H1 (cell line): ENCODE measurements around the gene FBXO11. TPM values are rescaled to one million over a fixed set of nuclear protein-coding genes. Genes with fewer than 3 reads are reported as not detected.

Source experiments
- CTCF ChIA-PET: fragments of 300-600 bp; sonication (Branson Sonifier 250); formaldehyde crosslinking; loops from one replicate; lab custom pipeline; 2021; ENCODE audit not compliant: partially characterized antibody; lab: Charles Lee
- POLR2A ChIA-PET: fragments of 300-600 bp; sonication (Branson Sonifier 250); formaldehyde crosslinking; loops from one replicate; lab custom pipeline; 2021; ENCODE audit warnings: inconsistent platforms; ENCODE audit not compliant: partially characterized antibody; lab: Charles Lee
- DNase-seq, 2 experiments: peaks; one replicate each; pipeline versions ENCODE4 v3.0.0 to v3.0.0-alpha.2; 2010 to 2022; ENCODE audit warnings: low spot score in 2 of 2, low read depth in 1 of 2, mixed read lengths in 1 of 2
- FAIRE-seq: peaks from 2 replicates; lab custom pipeline; 2011; peaks lifted over from hg19 to GRCh38; lab: Jason Lieb, UNC
- H2AFZ ChIP-seq: 2 replicates; pipeline ENCODE4 v1.8.1; 2012; ENCODE audit warnings: low read length, inconsistent platforms
- H2AK5ac ChIP-seq: 2 replicates; pipeline ENCODE4 v1.6.1; 2013; ENCODE audit warnings: low read depth, low read length
- H2BK120ac ChIP-seq: replicated peaks from 2 replicates; pipeline ENCODE3; 2013; ENCODE audit warnings: low read depth, low read length, inconsistent platforms
- H2BK12ac ChIP-seq: 2 replicates; pipeline ENCODE4 v1.6.1; 2013; ENCODE audit warnings: low read depth, low read length
- H2BK15ac ChIP-seq: 2 replicates; pipeline ENCODE4 v1.6.1; 2013; ENCODE audit warnings: low read length
- H2BK20ac ChIP-seq: 2 replicates; pipeline ENCODE4 v1.6.1; 2013; ENCODE audit warnings: low read length
- H2BK5ac ChIP-seq: 2 replicates; pipeline ENCODE4 v1.6.1; 2013; ENCODE audit warnings: low read depth, low read length
- H3K14ac ChIP-seq: 2 replicates; pipeline ENCODE4 v1.6.1; 2013; ENCODE audit warnings: inconsistent platforms; ENCODE audit not compliant: insufficient read length
- H3K18ac ChIP-seq: 2 replicates; pipeline ENCODE4 v1.6.1; 2013; ENCODE audit warnings: low read length; ENCODE audit errors: extremely low read depth
- H3K23ac ChIP-seq: 2 replicates; pipeline ENCODE4 v1.6.1; 2013; ENCODE audit warnings: inconsistent platforms; ENCODE audit not compliant: insufficient read length
- H3K23me2 ChIP-seq: 2 replicates; pipeline ENCODE4 v1.6.1; 2013; ENCODE audit warnings: low read depth, low read length
- H3K27ac ChIP-seq: 2 replicates; pipeline ENCODE4 v1.6.1; 2011; ENCODE audit warnings: low read depth, low read length, inconsistent platforms
- H3K27me3 ChIP-seq, 4 experiments: replicated peaks in 1 of 4; 1 replicate in 1 of 4; 2 replicates in 3 of 4; pipeline versions ENCODE4 v1.6.1 to v1.8.1; 2011 to 2013; ENCODE audit warnings: low read length in 3 of 4, mild to moderate bottlenecking in 3 of 4, inconsistent platforms in 2 of 4, mixed read lengths in 2 of 4, moderate library complexity in 1 of 4; ENCODE audit not compliant: control insufficient read depth in 3 of 4, insufficient read depth in 3 of 4; ENCODE audit errors: extremely low read depth in 1 of 4
- H3K36me3 ChIP-seq, 4 experiments: 2 replicates each; pipeline versions ENCODE4 v1.6.1 to v1.8.1; 2011 to 2013; ENCODE audit warnings: mild to moderate bottlenecking in 4 of 4, low read length in 3 of 4, moderate library complexity in 2 of 4, control low read depth in 1 of 4, inconsistent platforms in 1 of 4; ENCODE audit not compliant: insufficient read depth in 4 of 4, control insufficient read depth in 2 of 4
- H3K4ac ChIP-seq: replicated peaks from 2 replicates; pipeline ENCODE3; 2013; ENCODE audit warnings: low read length, low read depth, mixed read lengths, inconsistent platforms; ENCODE audit not compliant: insufficient read length
- H3K4me1 ChIP-seq, 4 experiments: replicated peaks in 1 of 4; 1 replicate in 1 of 4; 2 replicates in 3 of 4; pipeline versions ENCODE4 v1.6.1 to v1.8.1; 2011 to 2013; ENCODE audit warnings: low read length in 3 of 4, inconsistent platforms in 2 of 4, mixed read lengths in 1 of 4; ENCODE audit not compliant: insufficient read depth in 4 of 4, control insufficient read depth in 3 of 4
- H3K4me2 ChIP-seq, 2 experiments: 2 replicates each; pipeline versions ENCODE4 v1.6.1 to v1.8.1; 2011 to 2013; ENCODE audit warnings: low read depth in 2 of 2, low read length in 2 of 2, control low read depth in 1 of 2, inconsistent platforms in 1 of 2, mild to moderate bottlenecking in 1 of 2; ENCODE audit not compliant: insufficient read depth in 1 of 2
- H3K4me3 ChIP-seq, 4 experiments: fragments of 200-600, 300-600 bp in 1 of 4; sonication (generic), shearing (Covaris generic), sonication (Bioruptor Twin) in 1 of 4; 2 replicates each; pipeline versions ENCODE4 v1.5.1 to v1.8.1; 2011 to 2016; ENCODE audit warnings: low read length in 4 of 4, low read depth in 3 of 4, control low read depth in 2 of 4, inconsistent platforms in 2 of 4, mild to moderate bottlenecking in 2 of 4, mixed read lengths in 1 of 4, moderate library complexity in 1 of 4; ENCODE audit not compliant: insufficient read depth in 2 of 4; ENCODE audit errors: extremely low read depth in 1 of 4
- H3K56ac ChIP-seq: replicated peaks from 2 replicates; pipeline ENCODE3; 2013; ENCODE audit warnings: low read depth, mild to moderate bottlenecking, mixed read lengths, low read length, inconsistent platforms; ENCODE audit not compliant: insufficient read length
- H3K79me1 ChIP-seq: 2 replicates; pipeline ENCODE4 v1.6.1; 2013; ENCODE audit warnings: low read depth, low read length, control low read depth
- H3K79me2 ChIP-seq, 2 experiments: 2 replicates each; pipeline versions ENCODE4 v1.6.1 to v1.8.1; 2012 to 2013; ENCODE audit warnings: low read length in 2 of 2, mild to moderate bottlenecking in 2 of 2, inconsistent platforms in 1 of 2; ENCODE audit not compliant: insufficient read depth in 2 of 2, control insufficient read depth in 1 of 2
- H3K9ac ChIP-seq, 4 experiments: replicated peaks in 1 of 4; 1 replicate in 1 of 4; 2 replicates in 3 of 4; pipeline versions ENCODE4 v1.6.1 to v1.8.1; 2011 to 2013; ENCODE audit warnings: low read depth in 3 of 4, low read length in 3 of 4, control low read depth in 2 of 4, mild to moderate bottlenecking in 2 of 4, moderate library complexity in 2 of 4, inconsistent platforms in 1 of 4; ENCODE audit errors: extremely low read depth in 1 of 4
- H3K9me3 ChIP-seq, 2 experiments: 2 replicates each; pipeline versions ENCODE4 v1.6.1 to v1.8.1; 2012 to 2013; ENCODE audit warnings: mild to moderate bottlenecking in 2 of 2, moderate library complexity in 2 of 2, control low read depth in 1 of 2, inconsistent platforms in 1 of 2, low read depth in 1 of 2, low read length in 1 of 2, mixed read lengths in 1 of 2; ENCODE audit not compliant: insufficient read depth in 2 of 2
- H4K20me1 ChIP-seq, 2 experiments: replicated peaks in 1 of 2; 2 replicates each; pipeline versions ENCODE3 to v1.8.1; 2011 to 2013; ENCODE audit warnings: inconsistent platforms in 2 of 2, low read length in 2 of 2, mild to moderate bottlenecking in 1 of 2; ENCODE audit not compliant: insufficient read depth in 2 of 2, control insufficient read depth in 1 of 2
- H4K5ac ChIP-seq: 2 replicates; pipeline ENCODE4 v1.6.1; 2013; ENCODE audit warnings: low read length, low read depth, mixed read lengths, inconsistent platforms; ENCODE audit not compliant: insufficient read length
- H4K8ac ChIP-seq: 2 replicates; pipeline ENCODE4 v1.8.0; 2013; ENCODE audit warnings: mild to moderate bottlenecking, moderate library complexity, low read length, inconsistent platforms; ENCODE audit not compliant: insufficient read depth; ENCODE audit errors: extremely low read depth
- H4K91ac ChIP-seq: replicated peaks from 2 replicates; pipeline ENCODE3; 2013; ENCODE audit warnings: low read length, mixed read lengths, inconsistent platforms; ENCODE audit not compliant: insufficient read length
- ASH2L ChIP-seq: fragments of 200-600, 300-600 bp; sonication (generic); IDR thresholded peaks from one replicate; pipeline ENCODE4 v1.7.1; 2017; ENCODE audit warnings: low read length
- CBX8 ChIP-seq: fragments of 300-800, 300-1000 bp; sonication (generic); IDR thresholded peaks from 2 replicates; pipeline ENCODE4 v1.7.1; 2016; ENCODE audit warnings: low read depth, low read length, borderline replicate concordance
- TBP ChIP-seq: IDR thresholded peaks from 2 replicates; pipeline ENCODE4 v1.6.1; 2011; ENCODE audit warnings: low read depth, low read length, improper control_type of control experiment
- WGBS, 2 experiments: shearing (Covaris generic) in 1 of 2; methylation state at CpG; one replicate each; pipeline versions ENCODE4 v1.1.6 to v1.1.7; 2013 to 2015; ENCODE audit warnings: low lambda C conversion rate in 2 of 2, mixed read lengths in 2 of 2, inconsistent platforms in 1 of 2, low coverage in 1 of 2, missing lambda C conversion rate in 1 of 2; ENCODE audit not compliant: insufficient replicate concordance in 2 of 2, insufficient coverage in 1 of 2, insufficient read length in 1 of 2; ENCODE audit errors: extremely low coverage in 1 of 2, missing lambda C conversion rate in 1 of 2; 5-methylcytosine and 5-hydroxymethylcytosine counted together
- polyA plus RNA-seq, 7 experiments: library from polyadenylated mRNA; depleted of rRNA in 3 of 7; stranded (reverse) in 5 of 7; unstranded in 2 of 7; fragments of >200 nt in 5 of 7; fragments of 200-250 nt in 2 of 7; gene quantifications; 1 replicate in 5 of 7; 2 replicates in 1 of 7; 4 replicates in 1 of 7; pipeline versions ENCODE4 v1.2.1 to v1.2.3, GENCODE V29; 2011 to 2013; ENCODE audit warnings: missing spikeins in 2 of 7, mixed read lengths in 2 of 7
- total RNA-seq: library from RNA; stranded (reverse); fragmentation: NEBNext Ultra II Directional; extraction: Animal tissue kit (Norgen Biotek cat#: 25700); gene quantifications from 2 replicates; pipeline ENCODE4 v1.2.1, GENCODE V29; 2021
- TF ChIP-seq, protein P1 (sequence below): IDR thresholded peaks from 2 replicates; pipeline ENCODE4 v1.6.1; 2011; ENCODE audit warnings: low read depth, mild to moderate bottlenecking, low read length; ENCODE audit not compliant: insufficient read depth

Gene FBXO11
- total and polyA plus RNA-seq, 2 of the 8 experiments (the other 6 are each of a cell fraction or from before 2014, with no cell fraction given), result 21.7 to 57.3 TPM

- Histone ChIP-seq H4K5ac (no peak overlapping the region), H3K4me2 (no peak overlapping the region), H3K4ac (no peak overlapping the region), H3K27ac (no peak overlapping the region), H3K56ac (no peak overlapping the region), H3K79me2 (peaks cover 3 to 100% of the 10 kb centered on the region in 2 experiments; a peak in 3 of 4 replicates), H3K9ac (no peak overlapping the region), H2BK5ac (no peak overlapping the region)
- POLR2A ChIA-PET, result interaction anchor here (0.6 to 0.9 kb wide), 2 partner anchors 10 to 541 kb away, joined by 4 to 5 read pairs; no protein-coding TSS in a partner anchor
- no peak for DNase-seq
- FAIRE-seq, result no peak
- TF ChIP-seq TBP (no peak), ASH2L (no peak), CBX8 (no peak)
- TF ChIP-seq, protein P1, sequence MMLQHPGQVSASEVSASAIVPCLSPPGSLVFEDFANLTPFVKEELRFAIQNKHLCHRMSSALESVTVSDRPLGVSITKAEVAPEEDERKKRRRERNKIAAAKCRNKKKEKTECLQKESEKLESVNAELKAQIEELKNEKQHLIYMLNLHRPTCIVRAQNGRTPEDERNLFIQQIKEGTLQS, result no peak
- TF ChIP-seq, all 59 proteins: peak for 0
- Histone ChIP-seq H3K79me1 (no peaks in the 10 kb centered on the region; the same call in 1 of the 2 replicates), H3K23me2 (no peaks in the 10 kb centered on the region), H3K4me1 (peaks cover 0 to 7% (median under 1%) of the 10 kb centered on the region in 4 experiments; a peak in 2 of 7 replicates), H2BK12ac (no peak overlapping the region), H3K14ac (no peak overlapping the region), H2AFZ (no peak overlapping the region), H4K91ac (no peak overlapping the region), H3K9me3 (no peaks in the 10 kb centered on the region), H3K23ac (no peak overlapping the region), H2BK120ac (no peak overlapping the region), H3K27me3 (no peaks in the 10 kb centered on the region), H2AK5ac (no peak overlapping the region), H4K20me1 (peaks cover 6 to 11% of the 10 kb centered on the region in 2 experiments), H2BK20ac (no peak overlapping the region), H4K8ac (no peak overlapping the region), H2BK15ac (no peak overlapping the region), H3K18ac (no peak overlapping the region), H3K4me3 (no peak overlapping the region), H3K36me3 (no peaks in the 10 kb centered on the region)
- CTCF ChIA-PET, result no interaction called here
- WGBS, 2 experiments, result 80% methylated on average over 2 of the region's 2 CpGs; no CpG with 5 or more reads in 1 of the 2 experiments
Observed at GRCh38 chr2:47892338-47892730, 14.0 kb downstream of the FBXO11 start.
